ENCODE data around the gene LRGUK.
"Not testable (repeated sequence)": the region's sequence is repeated elsewhere in the genome, so short reads cannot be mapped to it uniquely, and the experiment has no call there.

Gene LRGUK

GRCh38 chr7:134246347-134246746 is 119.2 kb downstream of the LRGUK start:
- no peak for ATAC-seq
- no peak for DNase-seq

DNA sequence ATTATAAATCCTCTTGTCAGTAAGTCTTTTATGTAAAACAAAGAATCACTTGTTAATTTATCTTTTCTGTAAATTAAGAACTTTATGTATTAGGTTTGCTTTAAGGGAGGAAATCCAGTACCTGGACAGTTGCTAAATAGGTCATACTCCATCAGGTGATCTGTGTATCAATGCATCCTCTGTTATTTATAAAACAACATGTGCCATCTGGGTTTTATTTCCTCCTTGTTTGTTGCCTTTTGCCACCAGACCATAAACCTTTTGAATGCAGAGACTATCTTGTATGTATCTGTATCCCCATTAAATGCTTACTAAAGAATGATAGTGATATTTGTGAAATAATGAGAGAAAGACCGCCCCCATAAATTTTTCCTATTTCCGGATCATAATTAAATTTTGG is 119.6 kb downstream of the LRGUK start:
- ATAC-seq (no peak), DNase-seq (no peak)

DNA sequence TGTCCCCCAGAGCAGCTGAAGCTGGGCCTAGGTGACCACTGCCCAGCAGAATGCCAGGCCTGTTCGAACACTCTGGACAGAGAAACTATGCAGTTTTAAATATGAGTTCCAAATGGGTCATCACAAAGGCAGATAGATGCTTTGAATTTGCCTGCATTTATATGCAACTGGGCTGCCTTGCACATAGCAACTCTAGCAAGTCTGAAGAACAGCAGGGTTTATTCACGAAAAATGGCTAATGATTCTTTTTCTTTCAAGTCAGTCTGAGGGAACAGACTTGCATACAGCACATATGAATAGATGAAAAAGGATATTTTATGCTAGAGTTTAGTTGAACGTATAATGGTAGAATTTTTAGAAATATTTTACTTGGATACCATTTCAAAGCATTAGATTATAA is 121.1 kb downstream of the LRGUK start:
- ATAC-seq (no peak), DNase-seq (no peak)

DNA sequence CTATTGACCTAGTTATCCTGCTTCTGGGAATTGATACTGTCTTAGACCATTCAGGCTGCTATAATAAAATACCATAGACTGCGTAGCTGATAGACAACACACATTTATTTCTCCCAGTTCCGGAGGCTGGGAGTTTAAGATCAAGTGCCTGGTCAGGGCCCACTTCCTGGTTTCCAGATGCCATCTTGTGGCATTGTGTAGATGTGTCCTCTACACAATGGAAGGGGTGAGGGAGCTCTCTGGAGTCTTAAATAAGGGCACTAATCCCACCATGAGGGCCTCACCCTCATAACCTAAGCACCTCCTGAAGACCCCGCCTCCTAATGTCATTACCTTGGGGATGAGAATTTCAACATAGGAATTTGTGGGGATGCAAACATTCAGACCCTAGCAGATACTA is 127.2 kb downstream of the LRGUK start:
- DNase-seq (no peak), ATAC-seq (no peak)

GRCh38 chr7:134255814-134256213 is 128.7 kb downstream of the LRGUK start:
- DNase-seq (no peak), ATAC-seq (no peak)

- ATAC-seq: no peak
- DNase-seq: no peak
These were observed 135.2 kb downstream of the LRGUK start for GRCh38 chr7:134262322-134262721.

GRCh38 chr7:134276951-134277350 is 149.8 kb downstream of the LRGUK start:
- DNase-seq: no peak
- no peak for ATAC-seq

- no peak for DNase-seq
- ATAC-seq: no peak
These were observed 151.5 kb downstream of the LRGUK start for GRCh38 chr7:134278502-134279153.

GRCh38 chr7:134279336-134279735 is 152.2 kb downstream of the LRGUK start:
- DNase-seq (no peak), ATAC-seq (no peak)

DNA sequence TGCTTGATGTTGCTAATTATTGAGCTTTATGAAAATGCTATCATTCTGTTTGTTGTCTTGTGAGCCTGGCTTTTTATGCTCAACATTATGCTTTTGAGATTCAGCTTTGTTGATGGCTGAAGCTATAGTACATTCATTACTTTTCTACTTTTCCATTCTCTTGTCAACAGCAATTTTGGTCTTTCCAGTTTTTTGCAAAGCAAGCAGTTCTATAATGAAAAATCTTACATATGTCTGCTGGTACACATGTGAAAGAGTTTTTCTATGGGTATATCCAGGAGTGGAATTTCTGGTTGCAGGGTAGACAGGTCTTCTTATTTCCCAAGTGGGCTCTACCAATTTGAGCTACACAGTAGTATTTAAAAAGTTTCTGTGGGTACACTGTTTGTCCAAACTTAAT is 152.8 kb downstream of the LRGUK start:
- DNase-seq (no peak), ATAC-seq (no peak)

DNA sequence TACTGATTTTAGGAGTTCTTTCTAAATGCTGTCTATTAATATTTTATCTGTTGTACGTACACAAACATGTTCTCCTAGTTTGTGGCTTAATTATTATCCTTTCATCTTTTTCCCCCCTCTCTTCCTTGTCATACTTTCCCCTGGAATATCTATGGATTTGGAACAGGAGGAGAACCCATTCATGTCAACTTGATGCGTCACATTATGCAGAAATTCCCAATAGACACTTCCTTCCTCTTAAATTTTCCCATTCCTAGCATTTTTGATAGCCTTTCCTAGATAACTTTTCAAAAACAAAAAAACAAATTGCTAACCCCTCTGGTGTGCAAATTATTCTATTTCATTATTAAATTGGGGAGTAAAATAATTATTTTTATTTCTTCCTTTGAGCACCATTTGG is 153.4 kb downstream of the LRGUK start:
- no peak for DNase-seq
- ATAC-seq: no peak

DNA sequence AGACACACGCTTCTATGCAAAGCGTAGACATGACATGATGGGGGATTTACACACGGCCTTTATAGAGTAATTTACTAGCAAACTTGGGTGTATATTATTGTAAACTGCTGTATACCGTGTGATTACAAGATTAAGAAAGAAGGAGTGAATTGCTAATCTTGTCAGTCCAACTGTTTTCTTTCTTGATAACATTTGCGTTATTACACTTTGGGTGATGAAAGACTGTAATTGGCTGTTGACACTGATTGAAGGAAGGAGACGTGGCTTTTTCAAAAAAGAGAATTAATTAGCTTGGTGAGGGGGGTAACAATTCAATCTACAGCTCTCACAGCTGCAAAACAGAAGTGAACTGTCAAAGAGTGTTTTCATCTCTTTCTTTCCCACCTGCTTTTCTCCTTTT is 156.9 kb downstream of the LRGUK start:
- ATAC-seq (no peak), DNase-seq (no peak)

DNA sequence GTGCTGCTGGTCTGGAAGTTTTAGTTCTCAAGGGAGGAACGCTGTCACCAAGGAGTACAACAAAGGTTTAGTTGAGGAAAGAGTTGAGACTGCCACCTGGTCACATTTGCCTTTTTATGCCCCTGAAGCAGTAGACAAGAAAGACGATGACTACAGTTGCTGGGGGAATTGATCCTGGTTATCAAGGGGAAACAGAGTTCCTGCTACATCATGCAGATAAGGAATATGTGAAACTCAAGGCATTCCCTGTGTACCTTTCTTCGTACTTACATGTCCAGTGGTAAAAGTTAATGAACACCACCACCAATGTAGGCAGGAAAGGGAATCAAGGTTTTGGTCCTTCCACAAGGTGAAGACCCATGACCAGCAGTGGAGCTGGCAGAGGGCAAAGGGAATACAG is 157.8 kb downstream of the LRGUK start:
- ATAC-seq: no peak
- DNase-seq: no peak

DNA sequence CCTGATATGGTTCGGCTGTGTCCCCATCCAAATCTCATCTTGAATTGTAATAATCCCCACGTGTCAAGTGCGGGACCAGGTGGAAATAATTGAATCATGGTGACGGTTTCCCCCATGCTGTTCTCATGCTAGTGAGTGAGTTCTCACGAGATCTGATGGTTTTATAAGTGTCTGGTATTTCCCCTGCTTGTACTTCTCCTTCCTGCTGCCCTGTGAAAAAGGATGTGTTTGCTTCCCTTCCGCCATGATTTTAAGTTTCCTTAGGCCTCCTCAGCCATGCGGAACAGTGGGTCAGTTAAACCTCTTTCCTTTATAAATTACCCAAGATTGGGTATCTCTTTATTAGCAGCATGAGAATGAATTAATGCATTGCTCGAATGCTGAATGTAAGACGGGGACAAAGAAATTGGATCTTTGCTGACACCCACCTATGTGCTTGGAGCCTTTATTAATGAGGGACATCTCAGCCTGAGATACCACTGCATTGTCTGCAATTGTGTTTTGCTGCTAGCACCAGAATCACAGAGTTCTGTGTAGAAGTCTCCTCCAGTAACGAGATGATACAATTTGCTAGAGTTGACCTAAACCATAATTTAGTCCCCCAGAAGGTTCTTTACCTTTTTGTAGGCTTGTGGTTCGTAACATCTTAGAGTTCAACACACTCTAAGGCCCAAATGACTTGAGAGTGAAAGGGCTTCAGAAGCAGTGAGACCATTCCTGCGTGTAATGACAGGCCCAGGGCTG is 160.9 kb downstream of the LRGUK start:
- ATAC-seq: no peak

DNA sequence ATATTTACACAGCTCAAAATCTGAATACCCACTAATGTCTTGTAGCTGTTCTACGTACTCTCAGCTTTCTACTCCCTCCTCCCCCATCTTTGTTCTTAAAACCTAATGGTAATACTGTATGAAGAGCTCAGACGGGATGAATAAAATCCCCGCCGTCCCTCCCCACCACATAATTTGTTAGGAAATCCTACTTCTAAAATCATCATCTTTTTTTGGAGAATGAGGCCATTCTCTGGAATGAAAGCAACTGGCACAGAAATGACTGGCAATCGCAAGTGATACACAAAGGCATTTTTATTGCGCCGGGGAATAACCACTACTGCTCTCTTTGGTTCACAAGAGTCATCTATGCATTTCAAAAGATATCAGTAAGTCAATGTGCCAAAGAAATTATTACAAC is 162.3 kb downstream of the LRGUK start:
- DNase-seq: no peak
- no peak for ATAC-seq

More for the DNA sequence above, 160.9 kb downstream of the LRGUK start:
- DNase-seq: no peak

GRCh38 chr7:134289841-134290240 is 162.7 kb downstream of the LRGUK start:
- no peak for ATAC-seq
- no peak for DNase-seq

DNA sequence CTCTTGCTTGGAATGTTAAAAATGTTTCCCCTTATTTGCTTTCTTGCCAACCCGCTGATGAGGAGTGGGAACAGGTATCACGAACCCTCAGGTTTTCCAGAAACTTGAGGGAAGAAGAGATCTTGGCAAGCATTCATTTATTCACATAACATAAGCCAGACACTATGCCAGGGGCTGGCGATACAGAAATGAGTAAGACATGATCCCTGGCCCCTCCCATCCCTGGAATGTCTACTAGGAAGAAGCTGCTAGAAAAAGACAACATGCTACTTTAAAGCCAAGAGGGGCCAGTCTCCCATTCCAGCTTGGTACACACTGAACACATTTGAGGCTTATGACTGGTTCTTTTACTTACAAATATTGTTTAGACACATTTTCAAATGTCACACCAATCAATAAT is 163.1 kb downstream of the LRGUK start:
- ATAC-seq (no peak), DNase-seq (no peak)

GRCh38 chr7:134293002-134293740 is 166.0 kb downstream of the LRGUK start:
- ATAC-seq (peak; percentile 28), DNase-seq (no peak)

DNA sequence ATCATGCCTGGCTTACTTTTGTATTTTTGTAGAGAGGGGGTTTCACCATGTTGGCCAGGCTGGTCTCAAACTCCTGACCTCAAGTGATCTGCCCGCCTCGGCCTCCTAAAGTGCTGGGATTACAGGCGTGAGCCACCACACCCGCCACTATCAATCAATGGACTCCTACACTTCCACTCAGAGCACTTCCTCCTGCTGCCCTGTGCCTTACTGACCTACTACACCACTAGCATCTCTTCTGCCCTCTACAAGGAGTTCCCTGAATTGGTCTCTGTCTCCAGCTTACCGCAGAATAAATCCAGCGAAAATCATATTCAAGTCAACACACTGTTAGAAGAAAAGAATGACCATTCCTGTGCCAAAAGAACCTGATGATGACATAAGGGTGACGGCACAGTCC is 168.8 kb downstream of the LRGUK start:
- not testable (repeated sequence) for DNase-seq

DNA sequence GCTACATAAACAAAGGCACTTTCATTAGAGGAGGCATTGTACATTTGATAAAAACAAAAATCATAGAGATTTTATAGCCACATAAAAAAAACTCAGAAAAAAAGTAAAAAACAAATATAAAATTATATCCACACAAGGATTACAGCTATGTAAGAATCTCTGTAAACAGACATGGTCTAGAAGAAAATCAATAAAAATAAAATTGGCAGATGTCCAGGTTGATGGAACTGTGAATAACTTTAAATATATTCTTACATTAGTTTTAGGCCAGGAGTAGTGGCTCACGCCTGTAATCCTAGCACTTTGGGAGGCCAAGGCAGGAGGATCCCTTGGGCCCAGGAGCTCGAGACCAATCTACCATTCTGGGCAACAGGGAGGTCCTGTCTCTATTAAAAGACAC is 170.3 kb downstream of the LRGUK start:
- ATAC-seq: no peak

More for the DNA sequence above, 168.8 kb downstream of the LRGUK start:
- not testable (repeated sequence) for ATAC-seq

GRCh38 chr7:134298902-134299683 is 172.0 kb downstream of the LRGUK start:
- no peak for DNase-seq
- no peak for ATAC-seq

More for the DNA sequence above, 170.3 kb downstream of the LRGUK start:
- DNase-seq: no peak

DNA sequence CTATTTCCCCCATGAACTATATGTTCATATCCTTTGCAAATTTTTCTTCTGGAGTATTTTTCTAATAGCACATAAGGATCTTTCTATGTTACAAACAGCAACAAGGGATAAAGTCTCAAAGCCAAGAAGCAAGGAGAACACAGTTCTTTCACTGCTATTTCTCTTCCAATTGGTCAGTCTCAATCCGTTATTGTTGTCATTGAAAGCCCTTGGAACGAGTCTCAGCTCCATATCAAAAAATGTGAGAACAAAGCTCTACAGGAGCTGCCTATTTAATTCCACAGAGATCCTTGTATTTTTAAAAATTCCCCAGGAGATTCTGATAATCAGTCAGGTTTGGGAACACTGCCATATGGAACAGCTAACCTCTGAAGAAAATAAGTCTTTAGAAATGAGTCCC is 173.8 kb downstream of the LRGUK start:
- ATAC-seq (no peak), DNase-seq (no peak)

Data from stimulated activated naive CD8-positive, alpha-beta T cell treated with anti-CD3 and anti-CD28 coated beads, Interleukin-15, Interleukin-2, amounts not matched to agents 100 U/mL and 50 U/mL, for 24 hours (primary cell).